Neuronal stem cell (in vitro differentiated cells): ENCODE data around the gene RNF175.

Source experiments
- DNase-seq: peaks from one replicate; pipeline ENCODE4 v3.0.0-alpha.2; 2013; ENCODE audit warnings: low spot score
- H2AFZ ChIP-seq: one replicate; pipeline ENCODE4 v1.6.1; 2013; ENCODE audit warnings: mild to moderate bottlenecking, low read length, inconsistent platforms
- H2AK5ac ChIP-seq: 2 replicates; pipeline ENCODE4 v1.6.1; 2013; ENCODE audit warnings: low read depth, mild to moderate bottlenecking, inconsistent platforms, low read length, moderate library complexity, mixed read lengths
- H2BK120ac ChIP-seq: 2 replicates; pipeline ENCODE4 v1.6.1; 2013; ENCODE audit warnings: low read depth, mild to moderate bottlenecking, inconsistent platforms, low read length, moderate library complexity, mixed read lengths
- H2BK12ac ChIP-seq: one replicate; pipeline ENCODE4 v1.6.1; 2013; ENCODE audit warnings: low read length, inconsistent platforms
- H2BK15ac ChIP-seq: 2 replicates; pipeline ENCODE4 v1.6.1; 2013; ENCODE audit warnings: mild to moderate bottlenecking, low read length, inconsistent platforms, mixed read lengths
- H2BK5ac ChIP-seq: one replicate; pipeline ENCODE4 v1.6.1; 2013; ENCODE audit warnings: inconsistent platforms, mild to moderate bottlenecking, low read length, moderate library complexity
- H3K14ac ChIP-seq: one replicate; pipeline ENCODE4 v1.6.1; 2013; ENCODE audit warnings: low read length, inconsistent platforms
- H3K18ac ChIP-seq: 2 replicates; pipeline ENCODE4 v1.6.1; 2013; ENCODE audit warnings: low read length, inconsistent platforms
- H3K23ac ChIP-seq: 2 replicates; pipeline ENCODE4 v1.6.1; 2013; ENCODE audit warnings: low read depth, mild to moderate bottlenecking, mixed read lengths, low read length, inconsistent platforms; ENCODE audit not compliant: poor library complexity
- H3K27ac ChIP-seq: replicated peaks from 3 replicates; pipeline ENCODE4 v1.5.1; 2013; ENCODE audit warnings: low read length, inconsistent platforms
- H3K27me3 ChIP-seq, 3 experiments: 2 replicates each; pipeline ENCODE4 v1.6.1; 2013; ENCODE audit warnings: low read length in 3 of 3, mild to moderate bottlenecking in 2 of 3, inconsistent platforms in 1 of 3, low read depth in 1 of 3, mixed read lengths in 1 of 3, moderate library complexity in 1 of 3; ENCODE audit not compliant: control insufficient read depth in 3 of 3, insufficient read depth in 3 of 3
- H3K36me3 ChIP-seq, 2 donors: replicated peaks in 1 of 2; 2 replicates each; pipeline ENCODE4 v1.6.1; 2013; ENCODE audit warnings: low read length in 2 of 2; ENCODE audit not compliant: control insufficient read depth in 2 of 2, insufficient read depth in 2 of 2
- H3K4ac ChIP-seq: 2 replicates; pipeline ENCODE4 v1.6.1; 2013; ENCODE audit warnings: inconsistent platforms, mild to moderate bottlenecking, low read length, moderate library complexity
- H3K4me1 ChIP-seq, 2 donors: 1 replicate in 1 of 2; 2 replicates in 1 of 2; pipeline ENCODE4 v1.6.1; 2013; ENCODE audit warnings: low read length in 2 of 2, low read depth in 1 of 2; ENCODE audit not compliant: control insufficient read depth in 2 of 2, insufficient read depth in 1 of 2
- H3K4me2 ChIP-seq: one replicate; pipeline ENCODE4 v1.6.1; 2013; ENCODE audit warnings: mild to moderate bottlenecking, low read length, inconsistent platforms; ENCODE audit not compliant: insufficient read depth, poor library complexity, severe bottlenecking
- H3K4me3 ChIP-seq, 2 donors: 2 replicates each; pipeline ENCODE4 v1.5.1; 2013; ENCODE audit warnings: low read length in 2 of 2, mild to moderate bottlenecking in 2 of 2, inconsistent platforms in 1 of 2, moderate library complexity in 1 of 2
- H3K79me1 ChIP-seq: one replicate; pipeline ENCODE4 v1.6.1; 2013; ENCODE audit warnings: low read depth, mild to moderate bottlenecking, inconsistent platforms, low read length, moderate library complexity
- H3K9ac ChIP-seq: one replicate; pipeline ENCODE4 v1.6.1; 2013; ENCODE audit warnings: mild to moderate bottlenecking, low read depth, low read length, inconsistent platforms; ENCODE audit not compliant: poor library complexity
- H3K9me3 ChIP-seq, 2 donors: replicated peaks in 1 of 2; 2 replicates each; pipeline versions ENCODE3 to v1.6.1; 2013; ENCODE audit warnings: low read length in 2 of 2, mild to moderate bottlenecking in 2 of 2, inconsistent platforms in 1 of 2, low read depth in 1 of 2, mixed read lengths in 1 of 2, moderate library complexity in 1 of 2; ENCODE audit not compliant: control insufficient read depth in 2 of 2, insufficient read depth in 1 of 2
- H4K8ac ChIP-seq: one replicate; pipeline ENCODE4 v1.6.1; 2013; ENCODE audit warnings: low read depth, mild to moderate bottlenecking, inconsistent platforms, low read length, moderate library complexity
- H4K91ac ChIP-seq: one replicate; pipeline ENCODE4 v1.6.1; 2013; ENCODE audit warnings: low read length, low read depth, mild to moderate bottlenecking, inconsistent platforms; ENCODE audit not compliant: poor library complexity
- WGBS, 2 donors: extraction: QIAGEN DNeasy Blood & Tissue Kit; methylation state at CpG; one replicate each; pipeline ENCODE4 v1.1.7; 2013; ENCODE audit warnings: missing lambda C conversion rate in 2 of 2, mixed read lengths in 1 of 2; ENCODE audit not compliant: insufficient read length in 2 of 2, insufficient replicate concordance in 1 of 2; ENCODE audit errors: extremely low coverage in 2 of 2; 5-methylcytosine and 5-hydroxymethylcytosine counted together

The RNF175 gene

GRCh38 chr4:153788413-153789276 lies 28.8 kb upstream of the RNF175 start, which contains the start of gene SFRP2:
Gene SFRP2 (minus strand): TSS chr4:153789083. CDS start chr4:153788835, 248 bp downstream.
- peak within 1 kb of the TSS; percentile 68 for H2BK15ac ChIP-seq
- H2BK120ac ChIP-seq = peak within 1 kb of the TSS; percentile 85
- H2AK5ac ChIP-seq = peak within 1 kb of the TSS; percentile 93
- H3K18ac ChIP-seq = peak within 1 kb of the TSS; percentile 98
- H4K91ac ChIP-seq = peak within 1 kb of the TSS; percentile 86
- peak within 1 kb of the TSS; percentile 100 for H3K9ac ChIP-seq
- H3K4me3 ChIP-seq = peak within 1 kb of the TSS; percentile 94 to 97
- H2AFZ ChIP-seq = peak within 1 kb of the TSS; percentile 80
- peak within 1 kb of the TSS; percentile 90 for H3K4me2 ChIP-seq
- peak within 1 kb of the TSS; percentile 96 for H2BK5ac ChIP-seq
- peaks cover 7 to 39% of the 10 kb centered on the region in 2 donors for H3K36me3 ChIP-seq
- peaks cover 0 to 21% of the 10 kb centered on the region in 2 donors for H3K9me3 ChIP-seq
- peaks cover 16 to 22% of the 10 kb centered on the region in 2 donors for H3K4me1 ChIP-seq
- peak within 1 kb of the TSS; percentile 52 for H4K8ac ChIP-seq
- H3K4ac ChIP-seq = no peak within 1 kb of the TSS
- no peaks in the 10 kb centered on the region for H3K79me1 ChIP-seq
- H2BK12ac ChIP-seq = peak within 1 kb of the TSS; percentile 92
- no peaks in the 10 kb centered on the region for H3K27me3 ChIP-seq
- H3K27ac ChIP-seq = peak within 1 kb of the TSS; percentile 97
- WGBS, 2 donors = no CpG with 5 or more reads among the region's 72 CpGs
- peak within 1 kb of the TSS; percentile 86 for H3K23ac ChIP-seq
- peak within 1 kb of the TSS; percentile 89 for H3K14ac ChIP-seq
- DNase-seq = peak; percentile 93

GRCh38 chr4:153788051-153788412 lies 28.2 kb upstream of the RNF175 start:
- peaks cover 0 to 16% of the 10 kb centered on the region in 2 donors for H3K9me3 ChIP-seq
- H4K8ac ChIP-seq = peak overlapping the region; percentile 52
- H3K14ac ChIP-seq = peak overlapping the region; percentile 89
- H3K4me3 ChIP-seq = peak overlapping the region; percentile 94 to 97
- peak overlapping the region; percentile 92 for H2BK12ac ChIP-seq
- DNase-seq = no peak
- H2BK15ac ChIP-seq = peak overlapping the region; percentile 68
- peak overlapping the region; percentile 96 for H2BK5ac ChIP-seq
- H3K36me3 ChIP-seq = peaks cover 11 to 45% of the 10 kb centered on the region in 2 donors
- no peak overlapping the region for H4K91ac ChIP-seq
- H3K18ac ChIP-seq = peak overlapping the region; percentile 98
- WGBS, 2 donors = no CpG with 5 or more reads among the region's 15 CpGs
- peak overlapping the region; percentile 86 for H3K23ac ChIP-seq
- peak overlapping the region; percentile 51 for H3K4me2 ChIP-seq
- peak overlapping the region; percentile 80 for H2AFZ ChIP-seq
- peak overlapping the region; percentile 100 for H3K9ac ChIP-seq
- peaks cover 16 to 23% of the 10 kb centered on the region in 2 donors for H3K4me1 ChIP-seq
- H2BK120ac ChIP-seq = peak overlapping the region; percentile 65
- peak overlapping the region; percentile 80 for H3K27ac ChIP-seq
- H3K27me3 ChIP-seq = no peaks in the 10 kb centered on the region
- H3K79me1 ChIP-seq = no peaks in the 10 kb centered on the region
- no peak overlapping the region for H3K4ac ChIP-seq
- H2AK5ac ChIP-seq = peak overlapping the region; percentile 93

- Histone ChIP-seq H4K8ac (no peak overlapping the region), H3K79me1 (no peaks in the 10 kb centered on the region), H3K23ac (no peak overlapping the region), H2AK5ac (no peak overlapping the region), H3K9ac (no peak overlapping the region), H3K9me3 (peaks cover 0 to 11% of the 10 kb centered on the region in 2 donors), H3K4me2 (peak overlapping the region; percentile 38), H3K18ac (no peak overlapping the region), H4K91ac (no peak overlapping the region), H3K14ac (no peak overlapping the region), H2BK12ac (no peak overlapping the region), H2BK5ac (no peak overlapping the region), H3K27me3 (no peaks in the 10 kb centered on the region), H3K27ac (peak overlapping the region; percentile 80), H3K4ac (no peak overlapping the region), H3K4me3 (peak overlapping the region; percentile 94 to 97), H2BK120ac (no peak overlapping the region), H3K36me3 (peaks cover 13 to 49% of the 10 kb centered on the region in 2 donors), H3K4me1 (peaks cover 16 to 24% of the 10 kb centered on the region in 2 donors), H2AFZ (no peak overlapping the region), H2BK15ac (no peak overlapping the region)
- no CpG with 5 or more reads among the region's 5 CpGs for WGBS, 2 donors
- DNase-seq = no peak
Measured at GRCh38 chr4:153787575-153787974, 27.8 kb upstream of the RNF175 start.

- Histone ChIP-seq H4K91ac (no peak overlapping the region), H3K27me3 (no peaks in the 10 kb centered on the region), H3K4ac (no peak overlapping the region), H2BK15ac (no peak overlapping the region), H3K4me3 (peak overlapping the region; percentile 94 to 97), H2BK120ac (no peak overlapping the region), H4K8ac (no peak overlapping the region), H2BK12ac (no peak overlapping the region), H3K23ac (no peak overlapping the region), H2BK5ac (no peak overlapping the region), H2AFZ (no peak overlapping the region), H3K14ac (no peak overlapping the region), H3K27ac (peak overlapping the region; percentile 80), H3K4me1 (peaks cover 16 to 26% of the 10 kb centered on the region in 2 donors), H3K9me3 (peaks cover 0 to 6% of the 10 kb centered on the region in 2 donors), H3K18ac (no peak overlapping the region), H2AK5ac (no peak overlapping the region), H3K4me2 (no peak overlapping the region), H3K9ac (no peak overlapping the region), H3K79me1 (no peaks in the 10 kb centered on the region), H3K36me3 (peaks cover 15 to 51% of the 10 kb centered on the region in 2 donors)
- WGBS, 2 donors = no CpG with 5 or more reads among the region's 1 CpG
- no peak for DNase-seq
Measured at GRCh38 chr4:153787061-153787560, 27.3 kb upstream of the RNF175 start.
